B cell (primary cell): Measurements from ENCODE around the gene RPAP3.

ENCODE experiments used
- CTCF ChIP-seq: fragments of 200-600 bp; IDR thresholded peaks from one replicate; pipeline ENCODE4 v1.8.0; 2022; ENCODE audit warnings: antibody characterized with exemption, mild to moderate bottlenecking
- EZH2 ChIP-seq: IDR thresholded peaks from 2 replicates; pipeline ENCODE4 v1.6.1; 2012; ENCODE audit warnings: borderline replicate concordance, low read depth, mild to moderate bottlenecking, moderate library complexity, low read length; ENCODE audit not compliant: insufficient read depth, poor library complexity, severe bottlenecking

GRCh38 chr12:47636908-47637780 is 68.7 kb downstream of the RPAP3 start:
- TF ChIP-seq CTCF (peak; percentile 35), EZH2 (no peak)
